NB4 (cell line): Measurements from ENCODE around the gene SMG1.
"Not testable (repeated sequence)": the region's sequence is repeated elsewhere in the genome, so short reads cannot be mapped to it uniquely, and the experiment has no call there.

ENCODE experiments used
- CTCF ChIP-seq: IDR thresholded peaks from one replicate; pipeline ENCODE4 v1.5.1; 2012; ENCODE audit warnings: low read depth, low read length
- MAX ChIP-seq: IDR thresholded peaks from 2 replicates; pipeline ENCODE4 v1.6.1; 2011; ENCODE audit warnings: low read depth, low read length
- MYC ChIP-seq: IDR thresholded peaks from 2 replicates; pipeline ENCODE4 v1.6.1; 2011; ENCODE audit warnings: low read depth, low read length
- POLR2A ChIP-seq: IDR thresholded peaks from 2 replicates; pipeline ENCODE4 v1.6.1; 2011; ENCODE audit warnings: mild to moderate bottlenecking; ENCODE audit not compliant: insufficient read length; ENCODE audit errors: extremely low read depth

- TF ChIP-seq CTCF, POLR2A, MAX, MYC: not testable (repeated sequence)
Observed at GRCh38 chr16:18908716-18909115, 17.5 kb downstream of the SMG1 start.
